Esophagus muscularis mucosa (tissue), 4 donors: Measurements from ENCODE around the gene PCED1B. TPM values are rescaled to one million over a fixed set of nuclear protein-coding genes. Genes with fewer than 3 reads are reported as not detected.
A peak's percentile ranks its signal among the peaks of the same experiment; 100 is the strongest.

Experiments
- DNase-seq: peaks from one replicate; pipeline ENCODE4 v3.0.0-alpha.2; 2017; ENCODE audit errors: extremely low spot score
- H3K27ac ChIP-seq, 4 donors: fragments of 200-600 bp; sonication (generic); replicated peaks in 1 of 4; 1 replicate in 3 of 4; 2 replicates in 1 of 4; pipeline ENCODE4 v1.5.1; 2016 to 2019; ENCODE audit warnings: mild to moderate bottlenecking in 1 of 4
- H3K27me3 ChIP-seq, 4 donors: fragments of 200-600 bp; sonication (generic); one replicate each; pipeline versions ENCODE4 v1.5.1 to v1.6.0; 2016 to 2019
- H3K36me3 ChIP-seq, 4 donors: fragments of 200-600 bp; sonication (generic); one replicate each; pipeline ENCODE4 v1.5.1; 2016 to 2019
- H3K4me1 ChIP-seq, 4 donors: fragments of 200-600 bp; sonication (generic); one replicate each; pipeline ENCODE4 v1.5.1; 2016 to 2019
- H3K4me3 ChIP-seq, 4 donors: fragments of 200-600 bp; sonication (generic); 1 replicate in 2 of 4; 2 replicates in 2 of 4; pipeline ENCODE4 v1.5.1; 2016 to 2019; ENCODE audit warnings: mild to moderate bottlenecking in 4 of 4, moderate library complexity in 1 of 4
- H3K9me3 ChIP-seq, 4 donors: fragments of 200-600 bp; sonication (generic); 1 replicate in 3 of 4; 2 replicates in 1 of 4; pipeline ENCODE4 v1.5.1; 2016 to 2019
- CTCF ChIP-seq, 3 experiments: fragments of 200-600 bp in 2 of 3; fragments of 450-650 bp in 1 of 3; sonication (generic) in 2 of 3; IDR thresholded peaks; one replicate each; pipeline ENCODE4 v1.5.1; 2017 to 2019; ENCODE audit warnings: antibody characterized with exemption in 3 of 3, mild to moderate bottlenecking in 2 of 3, moderate library complexity in 1 of 3
- EP300 ChIP-seq: sonication (generic); formaldehyde crosslinking; IDR thresholded peaks from one replicate; pipeline ENCODE4 v1.6.1; 2017; ENCODE audit warnings: antibody characterized with exemption
- POLR2A ChIP-seq: fragments of 450-650 bp; IDR thresholded peaks from one replicate; pipeline ENCODE4 v1.6.1; 2017; ENCODE audit warnings: antibody characterized with exemption, moderate library complexity, mild to moderate bottlenecking, low read depth
- POLR2AphosphoS5 ChIP-seq, 2 donors: sonication (generic); formaldehyde crosslinking; IDR thresholded peaks; one replicate each; pipeline ENCODE4 v1.6.1; 2017; ENCODE audit warnings: antibody characterized with exemption in 2 of 2
- WGBS: methylation state at CpG from one replicate; pipeline ENCODE4 v1.1.5; 2018; 5-methylcytosine and 5-hydroxymethylcytosine counted together
- intact Hi-C: fragments of 100-400 bp; cut with DNase I; formaldehyde crosslinking; loops from one replicate; pipeline ENCODE4 v1.15.1; 2023
- total RNA-seq, 4 donors: library from RNA; depleted of rRNA; stranded (reverse); fragments of >200 nt; gene quantifications; one replicate each; pipeline versions ENCODE4 v1.1.0 to v1.2.1, GENCODE V29; 2016

Gene PCED1B
- total RNA-seq, 4 donors from 2014 or later: 0.92 to 2.1 (median 1.1) TPM

DNA sequence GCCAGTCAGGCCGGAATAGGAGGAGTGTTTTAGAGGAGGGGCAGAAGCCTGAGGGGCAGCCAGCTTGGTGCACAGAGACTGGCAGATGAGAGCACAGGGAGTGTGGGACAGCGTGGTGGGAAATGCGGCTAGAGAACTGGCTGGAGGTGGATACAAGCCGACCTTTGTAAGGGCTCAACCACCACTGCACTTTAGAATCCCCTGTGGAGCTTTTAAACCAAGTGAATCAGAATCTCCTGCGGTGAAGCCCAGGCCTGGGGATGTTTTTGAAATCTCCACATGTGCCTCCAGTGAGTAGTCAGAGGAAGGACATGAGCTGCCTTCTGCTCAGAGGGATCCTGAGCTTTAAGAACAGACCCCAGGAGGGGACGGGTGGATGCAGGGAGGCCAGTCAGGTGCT, 10.9 kb upstream of the PCED1B start:
- intact Hi-C loops: no loop called here
- Histone ChIP-seq H3K9me3 (no peaks in the 10 kb centered on the region), H3K27ac (no peak overlapping the region), H3K36me3 (no peaks in the 10 kb centered on the region), H3K4me1 (peaks cover 0 to 20% (median 12%) of the 10 kb centered on the region in 4 donors), H3K27me3 (no peaks in the 10 kb centered on the region), H3K4me3 (no peak overlapping the region)
- DNase-seq: no peak
- 89% methylated on average over 5 of the region's 6 CpGs for WGBS
- TF ChIP-seq POLR2A (no peak), CTCF (IDR thresholded peaks at IDR 0.05) (no peak), EP300 (no peak), POLR2AphosphoS5 (IDR thresholded peaks at IDR 0.05) (no peak)

- H3K4me1 ChIP-seq: peaks cover 0 to 20% (median 12%) of the 10 kb centered on the region in 4 donors
- no peak overlapping the region for H3K4me3 ChIP-seq
- no peak for DNase-seq
- no peaks in the 10 kb centered on the region for H3K36me3 ChIP-seq
- no peaks in the 10 kb centered on the region for H3K27me3 ChIP-seq
- H3K27ac ChIP-seq: no peak overlapping the region
- TF ChIP-seq EP300 (no peak), POLR2A (no peak), CTCF (IDR thresholded peaks at IDR 0.05) (no peak), POLR2AphosphoS5 (IDR thresholded peaks at IDR 0.05) (no peak)
- H3K9me3 ChIP-seq: no peaks in the 10 kb centered on the region
- intact Hi-C loops: no loop called here
- WGBS: 70% methylated on average over 1 of the region's 1 CpG
Observed at GRCh38 chr12:47070310-47070709, 9.1 kb upstream of the PCED1B start.

GRCh38 chr12:47071241-47071852, 8.1 kb upstream of the PCED1B start:
- H3K4me3 ChIP-seq: no peak overlapping the region
- TF ChIP-seq EP300 (no peak), CTCF (IDR thresholded peaks at IDR 0.05) (peak in 1 of 3 experiments; percentile 31)
- intact Hi-C loops: no loop called here
- 62% methylated on average over 5 of the region's 5 CpGs for WGBS
- peaks cover 0 to 14% (median 5%) of the 10 kb centered on the region in 4 donors for H3K4me1 ChIP-seq
- DNase-seq: no peak
- no peaks in the 10 kb centered on the region for H3K27me3 ChIP-seq
- no peak overlapping the region for H3K27ac ChIP-seq
- no peaks in the 10 kb centered on the region for H3K36me3 ChIP-seq
- H3K9me3 ChIP-seq: no peaks in the 10 kb centered on the region

DNA sequence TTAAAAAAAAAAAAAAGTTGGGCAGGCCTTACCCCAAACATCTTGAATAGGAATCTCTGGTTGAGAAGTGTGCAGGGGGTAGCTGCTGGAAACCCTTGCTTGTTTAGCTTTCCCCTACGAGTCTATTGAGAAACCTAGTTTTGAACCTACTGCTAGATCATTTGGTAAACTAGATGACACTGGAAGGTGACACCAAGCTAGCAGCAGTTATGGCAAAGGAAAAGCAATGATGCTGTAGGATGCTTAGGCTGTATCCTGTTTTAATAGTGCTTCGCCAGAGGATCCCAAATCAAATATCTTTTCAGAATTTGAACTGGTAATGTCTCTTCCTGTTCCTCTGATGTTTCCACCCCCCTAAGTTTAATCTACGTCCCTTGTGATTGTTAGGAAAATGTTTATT, 5.5 kb upstream of the PCED1B start:
- Histone ChIP-seq H3K27me3 (no peaks in the 10 kb centered on the region), H3K9me3 (no peaks in the 10 kb centered on the region), H3K36me3 (no peaks in the 10 kb centered on the region), H3K27ac (no peak overlapping the region), H3K4me1 (peaks cover 4 to 19% (median 17%) of the 10 kb centered on the region in 4 donors), H3K4me3 (no peak overlapping the region)
- DNase-seq: no peak
- intact Hi-C loops: no loop called here
- WGBS: 83% methylated on average over 3 of the region's 3 CpGs
- TF ChIP-seq POLR2A (no peak), CTCF (IDR thresholded peaks at IDR 0.05) (no peak), POLR2AphosphoS5 (IDR thresholded peaks at IDR 0.05) (no peak), EP300 (no peak)

DNA sequence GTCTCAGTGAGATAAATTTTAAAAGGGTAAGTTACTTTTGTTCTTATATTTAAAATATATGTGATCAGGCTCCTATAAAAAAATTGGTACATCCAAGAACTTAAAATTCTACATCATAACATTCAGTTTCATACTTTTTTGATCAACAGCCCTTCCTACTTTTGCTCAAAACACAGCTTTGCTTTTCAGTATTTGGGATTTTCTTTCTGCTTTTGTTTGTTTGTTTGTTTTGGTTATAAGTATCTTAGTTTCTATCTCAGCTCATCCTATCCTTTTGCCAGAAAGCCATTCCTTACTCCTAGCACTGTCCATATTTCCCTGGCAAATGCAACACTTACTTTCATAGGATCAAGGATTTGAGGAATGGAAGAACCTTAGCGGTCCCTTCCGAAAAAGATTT, 4.7 kb upstream of the PCED1B start:
- H3K4me1 ChIP-seq: peaks cover 6 to 22% (median 19%) of the 10 kb centered on the region in 4 donors
- H3K9me3 ChIP-seq: no peaks in the 10 kb centered on the region
- H3K36me3 ChIP-seq: no peaks in the 10 kb centered on the region
- intact Hi-C loops: no loop called here
- no peaks in the 10 kb centered on the region for H3K27me3 ChIP-seq
- H3K27ac ChIP-seq: no peak overlapping the region
- WGBS: 98% methylated on average over 2 of the region's 2 CpGs
- no peak for TF ChIP-seq POLR2AphosphoS5 (IDR thresholded peaks at IDR 0.05)
- no peak for TF ChIP-seq EP300
- TF ChIP-seq POLR2A: no peak
- TF ChIP-seq CTCF (IDR thresholded peaks at IDR 0.05): no peak
- no peak for DNase-seq
- no peak overlapping the region for H3K4me3 ChIP-seq
